Esophagus (tissue), 2 donors: ENCODE results near the gene NDUFAF8. TPM values are rescaled to one million over a fixed set of nuclear protein-coding genes. Genes with fewer than 3 reads are reported as not detected.

Experiments used
- H3K27ac ChIP-seq, 2 donors: one replicate each; pipeline ENCODE4 v1.5.1; 2013; ENCODE audit warnings: low read depth in 2 of 2, mild to moderate bottlenecking in 2 of 2, inconsistent platforms in 1 of 2, low read length in 1 of 2, moderate library complexity in 1 of 2
- H3K27me3 ChIP-seq, 2 donors: one replicate each; pipeline ENCODE4 v1.6.1; 2013; ENCODE audit warnings: low read length in 2 of 2, control low read depth in 1 of 2, mild to moderate bottlenecking in 1 of 2; ENCODE audit not compliant: insufficient read depth in 2 of 2, control insufficient read depth in 1 of 2
- H3K36me3 ChIP-seq, 2 donors: one replicate each; pipeline ENCODE4 v1.6.1; 2013; ENCODE audit warnings: low read length in 1 of 2; ENCODE audit not compliant: control insufficient read depth in 2 of 2, insufficient read depth in 2 of 2
- H3K4me1 ChIP-seq, 2 donors: one replicate each; pipeline ENCODE4 v1.6.1; 2013; ENCODE audit warnings: low read length in 1 of 2; ENCODE audit not compliant: control insufficient read depth in 2 of 2, insufficient read depth in 2 of 2
- H3K4me3 ChIP-seq, 2 donors: one replicate each; pipeline ENCODE4 v1.5.1; 2013; ENCODE audit warnings: low read length in 2 of 2, mild to moderate bottlenecking in 2 of 2, low read depth in 1 of 2, moderate library complexity in 1 of 2
- H3K9me3 ChIP-seq, 2 donors: one replicate each; pipeline ENCODE4 v1.6.1; 2013; ENCODE audit warnings: mild to moderate bottlenecking in 2 of 2, low read depth in 1 of 2, low read length in 1 of 2, moderate library complexity in 1 of 2; ENCODE audit not compliant: control insufficient read depth in 2 of 2, insufficient read depth in 1 of 2
- WGBS, 2 donors: extraction: QIAGEN DNeasy Blood & Tissue Kit; methylation state at CpG; one replicate each; pipeline ENCODE4 v1.1.7; 2013; 5-methylcytosine and 5-hydroxymethylcytosine counted together
- polyA plus RNA-seq, 2 donors: library from polyadenylated mRNA; stranded (reverse); fragments of 200-250 nt; gene quantifications; one replicate each; pipeline ENCODE4 v1.2.3, GENCODE V29; 2013
- donor health status: healthy with polysubstance abuse.
- donor health status: Bipolar disorder and iron deficiency.

NDUFAF8 gene, protein sequence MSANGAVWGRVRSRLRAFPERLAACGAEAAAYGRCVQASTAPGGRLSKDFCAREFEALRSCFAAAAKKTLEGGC
- 10 to 100 TPM; 34.0 to 37.1 TPM for polyA plus RNA-seq

DNA sequence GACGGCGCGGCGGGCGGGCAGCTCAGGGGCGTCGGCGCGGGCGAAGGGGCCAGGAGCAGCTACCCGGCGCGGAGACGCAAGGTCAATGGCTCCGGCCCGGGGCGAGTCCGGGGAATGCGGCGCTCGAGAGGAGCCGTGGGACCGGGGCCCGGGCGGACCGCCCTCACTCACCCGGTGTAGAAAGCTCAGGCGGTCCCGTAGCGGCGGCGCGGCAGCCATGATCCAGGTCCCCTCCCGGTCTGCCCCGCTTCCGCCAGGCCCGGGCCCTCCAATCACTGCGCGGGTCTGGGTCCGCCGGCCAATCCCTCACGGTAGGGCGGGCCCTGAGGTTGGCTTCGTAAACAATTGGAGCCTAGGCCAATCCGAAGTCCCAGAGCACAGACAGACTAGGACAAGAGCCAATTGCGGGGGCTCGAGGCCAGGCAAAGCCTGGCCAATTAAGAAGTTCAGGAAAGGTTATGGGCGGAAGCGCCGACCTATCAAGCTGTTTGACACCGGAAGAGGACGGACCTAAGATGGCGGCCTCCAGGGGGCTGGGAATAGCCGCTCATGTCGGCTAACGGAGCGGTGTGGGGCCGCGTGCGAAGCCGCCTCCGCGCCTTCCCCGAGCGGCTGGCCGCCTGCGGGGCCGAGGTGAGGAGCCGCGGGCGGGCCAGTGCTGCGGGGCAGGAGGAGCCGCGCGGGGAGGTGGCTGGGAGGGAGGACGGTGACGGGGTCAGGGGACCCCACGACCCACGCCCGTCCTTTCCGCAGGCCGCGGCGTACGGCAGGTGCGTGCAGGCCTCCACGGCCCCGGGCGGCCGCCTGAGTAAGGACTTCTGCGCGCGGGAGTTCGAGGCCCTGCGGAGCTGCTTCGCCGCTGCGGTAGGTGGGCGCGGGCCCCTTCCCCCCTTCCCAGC, at the start of gene NDUFAF8, which contains the start of gene TEPSIN:
Gene NDUFAF8 (plus strand): TSS at position 504 of the 899 bp plus-strand sequence. CDS start 46 bp downstream, at position 550.
Gene TEPSIN (minus strand): TSS at position 241 of the 899 bp plus-strand sequence. CDS start 22 bp downstream, at position 219.
- Histone ChIP-seq H3K4me1 (peaks cover 5 to 21% of the 10 kb centered on the region in 2 donors), H3K9me3 (no peaks in the 10 kb centered on the region), H3K36me3 (peaks cover 0 to 9% of the 10 kb centered on the region in 2 donors), H3K27me3 (no peaks in the 10 kb centered on the region), H3K27ac (peak within 1 kb of the TSS; percentile 68 to 72), H3K4me3 (peak within 1 kb of the TSS; percentile 82 to 96)
- WGBS, 2 donors: 0% methylated on average over 96 to 100 of the region's 100 CpGs

DNA sequence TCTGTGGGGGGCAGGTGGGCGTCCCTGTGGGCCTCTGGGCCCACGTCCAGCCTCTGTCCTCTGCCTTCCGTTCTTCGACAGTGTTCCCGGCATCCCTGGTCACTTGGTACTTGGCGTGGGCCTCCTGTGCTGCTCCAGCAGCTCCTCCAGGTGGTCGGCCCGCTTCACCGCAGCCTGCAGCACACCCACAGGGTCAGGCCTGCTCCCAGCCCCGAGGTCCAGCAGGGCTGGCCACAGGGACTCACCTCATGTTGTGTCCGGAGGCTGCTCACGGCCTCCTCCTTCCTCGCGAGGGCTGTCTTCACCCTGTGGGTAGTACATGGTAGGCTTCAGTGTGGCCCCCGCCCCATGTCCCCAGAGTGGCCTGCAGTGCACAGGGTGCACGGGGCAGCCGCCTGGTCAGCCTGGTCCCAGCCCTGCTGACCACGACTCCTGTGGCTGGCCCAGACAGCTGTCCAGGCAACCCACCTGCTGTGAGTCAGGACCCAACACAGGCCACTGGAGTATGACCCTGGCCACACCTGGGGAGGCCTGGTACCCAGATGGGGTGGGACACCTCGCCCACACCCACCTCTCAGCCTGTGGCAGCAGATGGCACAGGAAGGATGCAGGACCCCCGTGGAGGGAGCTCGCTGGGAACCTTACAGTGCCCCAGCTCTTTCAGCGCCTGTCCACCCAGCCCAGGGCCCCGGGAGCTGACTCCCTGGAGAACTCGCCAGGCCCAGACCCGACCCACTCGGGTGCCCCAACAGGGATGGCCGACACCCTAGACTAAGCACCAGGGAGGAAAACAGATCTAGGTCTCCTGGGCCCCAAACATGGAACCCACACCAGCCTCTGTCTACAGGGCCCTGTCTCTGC, 49.2 kb upstream of the NDUFAF8 start:
- no peak overlapping the region for H3K4me3 ChIP-seq
- 82 to 86% methylated on average over 27 of the region's 27 CpGs for WGBS, 2 donors
- peaks cover 0 to 5% of the 10 kb centered on the region in 2 donors for H3K36me3 ChIP-seq
- H3K27ac ChIP-seq: no peak overlapping the region
- no peaks in the 10 kb centered on the region for H3K9me3 ChIP-seq
- H3K4me1 ChIP-seq: no peaks in the 10 kb centered on the region
- H3K27me3 ChIP-seq: no peaks in the 10 kb centered on the region

DNA sequence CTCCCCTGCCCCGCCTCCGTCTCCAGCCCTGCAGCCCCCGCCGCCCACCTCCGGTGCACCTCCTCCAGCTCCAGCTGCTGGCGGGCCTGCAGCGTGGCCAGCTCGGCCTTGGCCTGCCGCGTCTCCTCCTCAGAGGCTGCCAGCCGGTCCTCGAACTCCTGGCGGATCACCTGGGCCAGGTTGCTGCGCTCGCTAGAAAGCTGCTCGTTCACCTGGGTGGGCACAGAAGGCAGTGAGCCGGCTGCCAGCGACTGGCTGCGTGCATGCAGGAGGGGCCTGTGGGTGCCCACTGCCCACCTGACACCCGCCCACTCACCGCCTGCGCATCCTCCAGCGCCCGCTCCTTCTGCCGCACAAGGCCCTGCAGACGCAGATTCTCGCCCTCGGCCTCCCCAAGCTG, 48.5 kb upstream of the NDUFAF8 start:
- no peak overlapping the region for H3K4me3 ChIP-seq
- peaks cover 0 to 8% of the 10 kb centered on the region in 2 donors for H3K36me3 ChIP-seq
- no peaks in the 10 kb centered on the region for H3K4me1 ChIP-seq
- H3K9me3 ChIP-seq: no peaks in the 10 kb centered on the region
- H3K27me3 ChIP-seq: no peaks in the 10 kb centered on the region
- 95% methylated on average over 28 of the region's 28 CpGs for WGBS, 2 donors
- H3K27ac ChIP-seq: no peak overlapping the region

DNA sequence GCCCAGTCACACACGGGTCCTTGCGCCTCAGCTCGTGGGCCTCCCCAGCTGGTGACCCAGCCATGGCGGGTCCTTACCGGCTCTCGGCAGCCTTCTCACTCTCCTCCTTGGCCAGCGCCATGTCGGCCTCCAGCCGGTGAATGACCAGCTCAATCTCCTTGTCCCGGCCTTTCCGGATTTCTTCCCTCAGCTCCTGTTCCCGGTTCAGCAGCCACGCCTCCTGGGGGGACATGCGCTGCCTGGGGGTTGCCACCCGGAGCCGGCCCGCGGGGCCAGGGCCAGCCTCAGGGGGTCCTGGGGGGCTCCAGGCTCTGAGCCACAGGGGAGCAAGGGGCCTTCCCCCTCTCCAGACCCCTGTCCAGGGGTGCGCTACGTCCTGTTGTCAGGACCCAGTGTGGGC, 48.0 kb upstream of the NDUFAF8 start:
- H3K36me3 ChIP-seq: peaks cover 0 to 10% of the 10 kb centered on the region in 2 donors
- 92 to 93% methylated on average over 19 to 20 of the region's 20 CpGs for WGBS, 2 donors
- H3K27ac ChIP-seq: no peak overlapping the region
- H3K4me3 ChIP-seq: no peak overlapping the region
- H3K4me1 ChIP-seq: no peaks in the 10 kb centered on the region
- no peaks in the 10 kb centered on the region for H3K27me3 ChIP-seq
- H3K9me3 ChIP-seq: no peaks in the 10 kb centered on the region

DNA sequence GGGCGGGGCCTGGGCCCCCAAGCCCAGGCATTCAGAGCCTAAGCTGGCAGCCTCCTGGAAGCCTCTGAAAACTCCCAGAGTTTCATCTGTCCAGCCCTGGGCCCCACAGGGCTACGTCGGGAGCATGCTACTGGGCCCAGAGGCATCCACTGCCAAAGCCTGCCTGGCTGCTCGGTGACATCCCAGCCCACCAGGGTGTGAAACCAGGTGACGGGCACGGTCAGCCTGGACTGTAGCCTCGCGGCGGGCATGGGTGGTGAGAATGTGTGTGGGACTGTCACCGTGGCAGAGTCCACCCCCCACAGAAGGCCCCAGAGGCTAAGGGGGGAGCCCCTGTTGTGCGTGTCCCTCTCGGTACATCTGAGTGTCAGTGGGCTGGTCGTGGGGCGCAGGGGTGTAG, 47.5 kb upstream of the NDUFAF8 start:
- H3K4me1 ChIP-seq: no peaks in the 10 kb centered on the region
- peaks cover 0 to 10% of the 10 kb centered on the region in 2 donors for H3K36me3 ChIP-seq
- H3K4me3 ChIP-seq: no peak overlapping the region
- WGBS, 2 donors: 94% methylated on average over 14 of the region's 14 CpGs
- H3K9me3 ChIP-seq: no peaks in the 10 kb centered on the region
- H3K27me3 ChIP-seq: no peaks in the 10 kb centered on the region
- H3K27ac ChIP-seq: no peak overlapping the region

DNA sequence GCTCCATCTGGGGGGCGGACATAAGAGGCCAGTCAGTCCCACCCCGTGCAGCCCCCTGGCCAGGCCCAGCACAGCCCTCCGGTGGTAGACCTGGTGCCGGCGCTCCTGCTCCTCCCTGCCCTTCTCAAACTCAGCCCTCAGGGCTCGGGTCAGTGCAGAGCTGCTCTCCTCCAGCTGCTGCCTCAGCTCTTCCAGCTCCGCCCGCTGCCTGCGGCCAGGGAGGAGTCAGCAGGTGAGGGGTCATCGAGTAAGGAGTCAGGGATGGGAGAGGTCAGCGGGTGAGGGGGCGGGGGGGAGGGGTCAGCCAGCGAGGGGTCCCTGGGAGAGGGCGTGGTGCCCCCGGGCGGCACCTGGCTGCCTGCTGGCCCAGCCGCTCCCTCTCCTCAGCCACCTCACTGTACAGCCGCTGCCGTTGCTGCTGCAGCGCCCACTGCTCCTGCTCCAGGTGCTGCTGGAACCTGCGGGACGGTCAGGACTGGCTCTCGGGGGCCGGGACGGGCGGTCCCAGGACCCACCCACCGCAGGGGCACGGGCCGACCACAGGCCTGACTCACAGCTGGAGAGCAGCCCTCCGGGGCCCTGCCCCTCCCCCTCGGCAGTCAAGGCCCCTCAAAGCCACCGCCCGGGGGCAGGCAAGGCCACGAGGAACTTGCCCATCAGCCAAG, 46.6 kb upstream of the NDUFAF8 start:
- Histone ChIP-seq H3K9me3 (no peaks in the 10 kb centered on the region), H3K4me1 (no peaks in the 10 kb centered on the region), H3K27ac (no peak overlapping the region), H3K27me3 (no peaks in the 10 kb centered on the region), H3K36me3 (peaks cover 0 to 10% of the 10 kb centered on the region in 2 donors), H3K4me3 (no peak overlapping the region)
- 77 to 83% methylated on average over 23 to 34 of the region's 34 CpGs for WGBS, 2 donors

DNA sequence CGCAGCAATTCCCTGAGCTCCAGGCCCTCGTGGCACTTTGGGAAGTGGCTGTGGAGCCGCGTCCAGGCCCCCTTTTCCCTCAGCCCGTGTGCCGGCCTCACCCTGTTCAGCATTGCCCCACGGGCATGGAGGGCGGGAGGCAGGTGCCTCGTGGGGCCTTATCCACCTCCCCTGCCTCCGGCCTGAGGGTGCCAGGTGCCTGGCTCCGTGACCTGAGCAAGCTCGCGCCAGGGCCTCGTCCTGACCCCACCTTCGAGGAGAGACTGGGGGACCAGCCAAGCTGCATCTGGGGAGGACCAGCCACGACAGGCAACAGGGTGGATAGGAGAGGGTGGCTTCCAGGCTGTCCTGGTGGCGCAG, 46.1 kb upstream of the NDUFAF8 start:
- Histone ChIP-seq H3K27ac (no peak overlapping the region), H3K36me3 (peaks cover 0 to 13% of the 10 kb centered on the region in 2 donors), H3K4me3 (no peak overlapping the region), H3K4me1 (no peaks in the 10 kb centered on the region), H3K27me3 (no peaks in the 10 kb centered on the region), H3K9me3 (no peaks in the 10 kb centered on the region)
- 81% methylated on average over 16 to 17 of the region's 17 CpGs for WGBS, 2 donors

DNA sequence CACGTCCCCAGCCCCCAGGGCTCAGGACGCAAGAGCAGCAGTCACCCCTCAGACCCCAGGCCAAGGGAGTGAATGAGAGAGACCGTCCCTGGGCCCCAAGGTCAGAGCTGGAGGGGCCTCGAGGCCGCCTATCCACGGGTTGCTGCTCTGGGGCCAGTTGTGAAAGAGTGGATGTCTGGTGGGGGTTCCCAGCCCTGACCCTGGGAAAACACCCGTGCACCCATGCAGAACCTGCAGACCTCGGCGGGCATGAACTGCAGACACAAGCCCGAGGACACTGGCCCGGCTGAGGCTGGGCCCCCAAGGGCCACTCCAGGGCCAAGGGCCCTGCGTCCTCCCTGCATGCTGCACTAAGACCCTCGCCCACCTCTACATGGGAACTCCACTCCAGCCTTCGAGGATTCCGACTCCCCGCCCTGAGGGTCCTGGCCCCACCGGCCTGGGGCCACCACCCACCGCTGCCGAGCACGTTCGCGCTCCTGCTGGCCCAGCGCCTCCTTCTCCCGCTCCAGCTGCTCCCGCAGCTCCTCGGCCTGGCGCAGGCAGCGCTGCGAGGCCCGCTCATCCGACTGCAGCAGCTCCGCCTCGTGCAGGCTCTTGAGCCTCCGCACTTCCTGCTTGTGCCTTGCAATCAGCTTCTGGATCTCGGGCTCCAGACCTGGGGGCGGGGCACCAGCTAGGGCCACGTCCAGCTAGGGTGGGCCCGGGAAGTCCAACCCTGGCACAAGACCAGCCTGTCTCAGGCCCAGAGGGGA, 45.5 kb upstream of the NDUFAF8 start:
- H3K4me1 ChIP-seq: no peaks in the 10 kb centered on the region
- no peaks in the 10 kb centered on the region for H3K27me3 ChIP-seq
- no peaks in the 10 kb centered on the region for H3K9me3 ChIP-seq
- H3K4me3 ChIP-seq: no peak overlapping the region
- H3K27ac ChIP-seq: no peak overlapping the region
- peaks cover 0 to 15% of the 10 kb centered on the region in 2 donors for H3K36me3 ChIP-seq
- whole genome bisulfite sequencing, 2 donors: 85 to 88% methylated on average over 36 to 38 of the region's 38 CpGs
